NOMO-1 treated with DMSO at 0.1 percent for 48 hours (cell line): ENCODE results near the gene DHRS7B.

Source experiments
- DNase-seq: peaks from one replicate; lab custom pipeline; 2025; ENCODE audit not compliant: unreplicated experiment; lab: John Stamatoyannopoulos, UW

The DHRS7B gene

DNA sequence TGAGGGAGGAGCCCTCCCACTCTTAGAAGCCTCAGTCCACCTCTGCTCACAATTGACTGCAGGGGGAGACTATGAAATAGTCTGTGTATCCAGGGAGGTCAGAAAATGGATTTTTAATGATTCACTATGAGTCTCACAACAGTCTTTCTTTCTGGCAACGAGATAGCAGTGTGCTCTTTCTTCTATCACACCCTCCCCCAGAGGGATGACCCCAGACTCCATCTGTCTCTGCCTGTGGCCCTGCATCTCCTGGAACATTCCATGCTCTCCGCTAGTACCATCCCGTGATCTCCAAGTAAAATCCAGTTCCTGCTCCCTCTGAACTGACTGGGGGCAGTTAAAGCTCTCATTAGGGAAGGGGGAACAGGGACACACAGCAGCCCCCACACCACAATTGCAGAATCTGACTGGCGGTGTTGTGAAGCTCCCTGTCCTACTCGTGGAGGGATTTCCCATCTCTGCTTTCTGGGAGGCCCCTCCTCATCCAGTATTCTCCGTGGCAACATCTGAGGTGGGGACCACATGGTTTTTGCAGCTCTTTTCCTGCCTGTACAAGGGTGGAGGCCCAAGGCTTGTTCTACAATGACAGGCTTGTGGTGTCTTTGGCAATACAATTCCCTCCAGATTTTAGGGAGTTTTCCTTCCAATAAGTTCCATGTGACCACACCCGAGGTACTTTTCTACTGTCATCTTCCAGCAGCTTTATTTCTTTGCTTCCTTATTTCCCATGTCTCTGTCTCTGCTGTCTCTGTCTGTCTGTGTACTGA is 107.0 kb downstream of the DHRS7B start:
- DNase-seq = no peak

- no peak for DNase-seq
These were observed 109.2 kb downstream of the DHRS7B start for GRCh38 chr17:21235921-21236320.

DNA sequence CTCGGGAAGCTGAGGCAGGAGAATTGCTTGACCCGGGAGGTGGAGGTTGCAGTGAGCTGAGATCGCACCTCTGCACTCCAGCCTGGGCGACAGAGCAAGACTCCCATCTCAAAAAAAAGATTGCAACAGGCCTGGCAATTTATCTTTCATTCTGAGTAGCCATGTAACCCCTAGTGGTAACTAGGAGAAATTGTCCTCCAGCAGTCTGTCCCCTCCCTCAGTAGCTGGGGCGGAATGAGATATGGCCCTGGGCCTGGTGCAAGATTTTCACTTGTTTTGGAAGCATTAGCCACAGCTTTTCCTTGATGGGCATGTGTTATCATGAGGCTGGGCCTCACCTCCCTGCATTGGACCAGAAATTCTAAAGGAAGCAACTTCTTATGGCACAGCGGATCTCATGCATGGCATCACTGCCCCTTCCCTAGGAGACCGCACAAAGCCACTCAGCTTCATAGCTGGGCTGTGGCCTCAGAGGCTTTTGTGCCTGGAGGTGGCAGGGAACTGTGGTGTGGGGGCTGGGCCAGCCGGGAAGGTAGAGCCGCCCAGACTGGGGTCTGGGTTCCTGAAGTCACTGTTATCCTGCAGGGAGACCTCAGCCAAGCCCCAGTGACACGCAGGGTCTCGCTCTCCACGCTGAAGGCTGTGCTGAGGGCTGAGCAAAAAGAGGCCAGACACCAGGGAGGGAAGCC is 113.1 kb downstream of the DHRS7B start:
- DNase-seq = peak; percentile 34

DNA sequence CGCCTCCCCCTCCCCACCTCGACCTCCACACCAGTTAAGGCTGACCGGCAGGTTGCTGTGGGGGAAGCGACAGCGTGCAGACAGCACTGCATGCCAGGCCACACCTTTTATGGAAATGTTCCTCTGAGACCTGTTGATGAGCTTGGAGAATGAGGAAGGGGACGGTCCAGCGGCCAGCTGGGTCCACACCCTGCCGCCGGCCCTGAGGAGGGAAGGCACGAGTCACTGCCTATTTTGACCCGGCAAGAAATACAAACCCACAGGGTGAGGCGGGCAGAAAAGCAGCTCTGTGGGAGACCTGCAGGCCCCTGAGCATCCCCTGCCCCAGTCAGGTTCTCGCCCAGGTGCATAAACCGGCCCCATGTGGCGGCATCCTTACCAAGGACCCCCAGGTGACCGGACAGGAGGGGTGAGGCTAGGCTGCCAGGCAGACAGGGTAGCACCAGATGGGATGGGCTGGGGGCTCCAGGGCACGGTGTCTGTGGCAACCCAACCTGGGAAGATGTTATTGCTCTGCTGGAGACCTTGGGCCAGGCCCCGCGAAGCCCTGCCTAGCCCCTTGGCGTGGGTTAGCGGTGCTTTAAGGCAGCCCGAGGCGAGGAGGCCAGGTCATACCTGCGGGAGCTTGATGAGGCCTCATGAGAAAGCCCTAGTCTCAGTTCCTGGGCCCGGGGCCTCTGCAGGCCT is 113.7 kb downstream of the DHRS7B start:
- DNase-seq = no peak
